HEK293 (cell line): ENCODE data around the gene LOXL4.

ENCODE experiments used
- HOXC10 ChIP-seq: sonication (generic); formaldehyde crosslinking; IDR thresholded peaks from 2 replicates; pipeline ENCODE4 v1.8.1; 2023; ENCODE audit warnings: mild to moderate bottlenecking, missing genetic modification reagents
- HOXD13 ChIP-seq: sonication (generic); formaldehyde crosslinking; IDR thresholded peaks from 2 replicates; pipeline ENCODE4 v1.8.0; 2022; ENCODE audit warnings: missing genetic modification reagents, borderline replicate concordance
- MYNN ChIP-seq: fragments of 450-650 bp; formaldehyde crosslinking; IDR thresholded peaks from 2 replicates; pipeline ENCODE4 v1.5.1; 2016; ENCODE audit warnings: missing biosample characterization, missing genetic modification characterization, borderline replicate concordance
- SALL2 ChIP-seq: fragments of 450-650 bp; formaldehyde crosslinking; IDR thresholded peaks from 2 replicates; pipeline ENCODE4 v1.5.0; 2017; ENCODE audit warnings: missing biosample characterization, mild to moderate bottlenecking, missing genetic modification characterization, borderline replicate concordance
- SCRT1 ChIP-seq: fragments of 450-650 bp; formaldehyde crosslinking; IDR thresholded peaks from 2 replicates; pipeline ENCODE4 v1.5.1; 2016; ENCODE audit warnings: missing biosample characterization, missing genetic modification characterization, borderline replicate concordance
- SETDB1 ChIP-seq: IDR thresholded peaks from one replicate; pipeline ENCODE4 v1.6.1; 2017; ENCODE audit warnings: mild to moderate bottlenecking, low read length, moderate library complexity, mixed read lengths; ENCODE audit not compliant: insufficient read length
- TCF7L2 ChIP-seq: IDR thresholded peaks from 2 replicates; pipeline ENCODE4 v1.6.1; 2011; ENCODE audit warnings: low read depth, mild to moderate bottlenecking, inconsistent platforms, low read length, moderate library complexity, borderline replicate concordance
- ZBTB48 ChIP-seq: fragments of 450-650 bp; formaldehyde crosslinking; IDR thresholded peaks from 2 replicates; pipeline ENCODE4 v1.5.1; 2016; ENCODE audit warnings: missing biosample characterization, missing genetic modification characterization
- ZFP69B ChIP-seq: fragments of 450-650 bp; formaldehyde crosslinking; IDR thresholded peaks from 2 replicates; pipeline ENCODE4 v1.5.1; 2016; ENCODE audit warnings: missing biosample characterization, missing genetic modification characterization
- ZNF121 ChIP-seq: fragments of 450-650 bp; formaldehyde crosslinking; IDR thresholded peaks from 2 replicates; pipeline ENCODE4 v1.5.1; 2016; ENCODE audit warnings: missing biosample characterization, missing genetic modification characterization
- ZNF157 ChIP-seq: fragments of 450-650 bp; formaldehyde crosslinking; IDR thresholded peaks from 2 replicates; pipeline ENCODE4 v1.5.1; 2016; ENCODE audit warnings: missing biosample characterization, missing genetic modification characterization
- ZNF175 ChIP-seq: fragments of 450-650 bp; formaldehyde crosslinking; IDR thresholded peaks from 2 replicates; pipeline ENCODE4 v1.5.1; 2016; ENCODE audit warnings: missing biosample characterization, missing genetic modification characterization
- ZNF324 ChIP-seq: fragments of 450-650 bp; formaldehyde crosslinking; IDR thresholded peaks from 2 replicates; pipeline ENCODE4 v1.5.1; 2016; ENCODE audit warnings: missing biosample characterization, missing genetic modification characterization
- ZNF404 ChIP-seq: fragments of 450-650 bp; formaldehyde crosslinking; IDR thresholded peaks from 2 replicates; pipeline ENCODE4 v1.5.1; 2017; ENCODE audit warnings: missing biosample characterization, missing genetic modification characterization
- ZNF433 ChIP-seq: fragments of 450-650 bp; formaldehyde crosslinking; IDR thresholded peaks from 2 replicates; pipeline ENCODE4 v1.5.1; 2016; ENCODE audit warnings: missing biosample characterization, missing genetic modification characterization, low read depth
- ZNF501 ChIP-seq: fragments of 450-650 bp; formaldehyde crosslinking; IDR thresholded peaks from 2 replicates; pipeline ENCODE4 v1.5.1; 2016; ENCODE audit warnings: missing biosample characterization, missing genetic modification characterization
- ZNF600 ChIP-seq: fragments of 450-650 bp; formaldehyde crosslinking; IDR thresholded peaks from 2 replicates; pipeline ENCODE4 v1.5.1; 2016; ENCODE audit warnings: missing biosample characterization, missing genetic modification characterization
- ZNF785 ChIP-seq: fragments of 450-650 bp; formaldehyde crosslinking; IDR thresholded peaks from 2 replicates; pipeline ENCODE4 v1.5.1; 2016; ENCODE audit warnings: missing biosample characterization, missing genetic modification characterization
- TF ChIP-seq, protein P1 (sequence below): fragments of 450-650 bp; formaldehyde crosslinking; IDR thresholded peaks from 2 replicates; pipeline ENCODE4 v1.5.1; 2016; ENCODE audit warnings: missing biosample characterization, missing genetic modification characterization
- TF ChIP-seq, protein P2 (sequence below): fragments of 450-650 bp; formaldehyde crosslinking; conservative IDR thresholded peaks from 2 replicates; pipeline ENCODE4 v1.5.1; 2016; ENCODE audit warnings: low read depth, missing biosample characterization, missing genetic modification characterization
- TF ChIP-seq, protein P3 (sequence below): fragments of 450-650 bp; formaldehyde crosslinking; IDR thresholded peaks from 2 replicates; pipeline ENCODE4 v1.5.1; 2016; ENCODE audit warnings: missing biosample characterization, missing genetic modification characterization
- TF ChIP-seq, protein P4 (sequence below): fragments of 450-650 bp; formaldehyde crosslinking; IDR thresholded peaks from 2 replicates; pipeline ENCODE4 v1.5.1; 2016; ENCODE audit warnings: missing biosample characterization, missing genetic modification characterization
- TF ChIP-seq, protein P5 (sequence below): fragments of 450-650 bp; formaldehyde crosslinking; IDR thresholded peaks from 2 replicates; pipeline ENCODE4 v1.5.1; 2017; ENCODE audit warnings: missing biosample characterization, missing genetic modification characterization
- TF ChIP-seq, protein P6 (sequence below): fragments of 450-650 bp; formaldehyde crosslinking; IDR thresholded peaks from 2 replicates; pipeline ENCODE4 v1.5.1; 2017; ENCODE audit warnings: missing biosample characterization, missing genetic modification characterization
- TF ChIP-seq, protein P7 (sequence below): fragments of 450-650 bp; formaldehyde crosslinking; IDR thresholded peaks from 2 replicates; pipeline ENCODE4 v1.5.1; 2016; ENCODE audit warnings: missing biosample characterization, missing genetic modification characterization

The LOXL4 gene

DNA sequence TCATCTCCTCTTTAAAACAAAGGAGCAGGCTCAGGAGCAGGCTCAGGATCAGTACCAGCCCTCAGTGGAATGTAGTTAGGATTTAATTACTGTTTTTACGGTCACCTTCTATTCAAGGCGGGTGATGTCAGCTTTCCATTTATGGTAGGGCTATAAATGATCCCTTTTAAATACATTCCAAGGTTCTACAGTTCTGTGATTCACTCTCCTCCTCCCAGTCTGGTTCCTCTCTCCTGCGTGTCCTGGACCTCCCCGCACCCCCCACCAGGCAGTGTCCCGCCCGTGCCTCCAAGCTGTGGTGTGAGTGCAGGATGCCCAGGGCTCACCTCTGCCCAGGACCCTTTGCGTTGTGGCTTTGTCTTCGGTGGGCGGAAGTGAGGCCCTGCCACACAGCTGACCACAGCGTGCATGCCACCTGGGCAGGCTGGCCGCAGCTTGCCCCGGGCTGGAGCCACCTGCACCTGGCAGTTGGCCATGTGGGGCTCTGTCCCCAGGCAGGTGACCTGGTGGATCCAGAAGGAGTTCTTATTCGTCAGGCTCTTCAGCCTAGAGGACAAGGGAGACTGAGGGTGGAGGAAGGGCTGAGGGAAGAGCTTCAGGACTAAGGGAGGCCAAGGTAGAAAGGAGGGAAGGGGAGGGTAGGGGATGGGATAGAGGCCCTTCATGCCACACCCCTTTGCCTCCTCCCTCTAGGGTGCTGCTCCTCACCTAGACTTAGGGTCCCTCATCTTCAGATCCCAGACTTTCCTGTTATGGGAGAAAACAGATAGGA is 9.1 kb downstream of the LOXL4 start (continued):
- TF ChIP-seq, protein P1, sequence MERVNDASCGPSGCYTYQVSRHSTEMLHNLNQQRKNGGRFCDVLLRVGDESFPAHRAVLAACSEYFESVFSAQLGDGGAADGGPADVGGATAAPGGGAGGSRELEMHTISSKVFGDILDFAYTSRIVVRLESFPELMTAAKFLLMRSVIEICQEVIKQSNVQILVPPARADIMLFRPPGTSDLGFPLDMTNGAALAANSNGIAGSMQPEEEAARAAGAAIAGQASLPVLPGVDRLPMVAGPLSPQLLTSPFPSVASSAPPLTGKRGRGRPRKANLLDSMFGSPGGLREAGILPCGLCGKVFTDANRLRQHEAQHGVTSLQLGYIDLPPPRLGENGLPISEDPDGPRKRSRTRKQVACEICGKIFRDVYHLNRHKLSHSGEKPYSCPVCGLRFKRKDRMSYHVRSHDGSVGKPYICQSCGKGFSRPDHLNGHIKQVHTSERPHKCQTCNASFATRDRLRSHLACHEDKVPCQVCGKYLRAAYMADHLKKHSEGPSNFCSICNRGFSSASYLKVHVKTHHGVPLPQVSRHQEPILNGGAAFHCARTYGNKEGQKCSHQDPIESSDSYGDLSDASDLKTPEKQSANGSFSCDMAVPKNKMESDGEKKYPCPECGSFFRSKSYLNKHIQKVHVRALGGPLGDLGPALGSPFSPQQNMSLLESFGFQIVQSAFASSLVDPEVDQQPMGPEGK (tag by site-specific recombination), result peak; percentile 39; the same call in 1 of the 2 replicates
- no peak for TF ChIP-seq ZNF121 (tag by site-specific recombination)
- TF ChIP-seq TCF7L2, result no peak
- peak; percentile 87 for TF ChIP-seq ZNF600 (tag by site-specific recombination)
- TF ChIP-seq ZNF501 (tag by site-specific recombination), result 0 out of 2 replicates have a peak, but pooled peaks have one; percentile 45
- TF ChIP-seq ZNF175 (tag by site-specific recombination), result no peak
- peak; percentile 42; the same call in 1 of the 2 replicates for TF ChIP-seq ZFP69B (tag by site-specific recombination)
- no peak for TF ChIP-seq ZNF404
- no peak for TF ChIP-seq HOXC10 (CRISPR knock-in tag)
- no peak for TF ChIP-seq HOXD13 (CRISPR knock-in tag)
- no peak for TF ChIP-seq ZNF785 (tag by site-specific recombination)
- TF ChIP-seq ZBTB48 (tag by site-specific recombination), result 0 out of 2 replicates have a peak, but pooled peaks have one; percentile 33
- no peak for TF ChIP-seq SCRT1 (tag by site-specific recombination)
- TF ChIP-seq ZNF433 (tag by site-specific recombination), result no peak
- TF ChIP-seq, protein P2, sequence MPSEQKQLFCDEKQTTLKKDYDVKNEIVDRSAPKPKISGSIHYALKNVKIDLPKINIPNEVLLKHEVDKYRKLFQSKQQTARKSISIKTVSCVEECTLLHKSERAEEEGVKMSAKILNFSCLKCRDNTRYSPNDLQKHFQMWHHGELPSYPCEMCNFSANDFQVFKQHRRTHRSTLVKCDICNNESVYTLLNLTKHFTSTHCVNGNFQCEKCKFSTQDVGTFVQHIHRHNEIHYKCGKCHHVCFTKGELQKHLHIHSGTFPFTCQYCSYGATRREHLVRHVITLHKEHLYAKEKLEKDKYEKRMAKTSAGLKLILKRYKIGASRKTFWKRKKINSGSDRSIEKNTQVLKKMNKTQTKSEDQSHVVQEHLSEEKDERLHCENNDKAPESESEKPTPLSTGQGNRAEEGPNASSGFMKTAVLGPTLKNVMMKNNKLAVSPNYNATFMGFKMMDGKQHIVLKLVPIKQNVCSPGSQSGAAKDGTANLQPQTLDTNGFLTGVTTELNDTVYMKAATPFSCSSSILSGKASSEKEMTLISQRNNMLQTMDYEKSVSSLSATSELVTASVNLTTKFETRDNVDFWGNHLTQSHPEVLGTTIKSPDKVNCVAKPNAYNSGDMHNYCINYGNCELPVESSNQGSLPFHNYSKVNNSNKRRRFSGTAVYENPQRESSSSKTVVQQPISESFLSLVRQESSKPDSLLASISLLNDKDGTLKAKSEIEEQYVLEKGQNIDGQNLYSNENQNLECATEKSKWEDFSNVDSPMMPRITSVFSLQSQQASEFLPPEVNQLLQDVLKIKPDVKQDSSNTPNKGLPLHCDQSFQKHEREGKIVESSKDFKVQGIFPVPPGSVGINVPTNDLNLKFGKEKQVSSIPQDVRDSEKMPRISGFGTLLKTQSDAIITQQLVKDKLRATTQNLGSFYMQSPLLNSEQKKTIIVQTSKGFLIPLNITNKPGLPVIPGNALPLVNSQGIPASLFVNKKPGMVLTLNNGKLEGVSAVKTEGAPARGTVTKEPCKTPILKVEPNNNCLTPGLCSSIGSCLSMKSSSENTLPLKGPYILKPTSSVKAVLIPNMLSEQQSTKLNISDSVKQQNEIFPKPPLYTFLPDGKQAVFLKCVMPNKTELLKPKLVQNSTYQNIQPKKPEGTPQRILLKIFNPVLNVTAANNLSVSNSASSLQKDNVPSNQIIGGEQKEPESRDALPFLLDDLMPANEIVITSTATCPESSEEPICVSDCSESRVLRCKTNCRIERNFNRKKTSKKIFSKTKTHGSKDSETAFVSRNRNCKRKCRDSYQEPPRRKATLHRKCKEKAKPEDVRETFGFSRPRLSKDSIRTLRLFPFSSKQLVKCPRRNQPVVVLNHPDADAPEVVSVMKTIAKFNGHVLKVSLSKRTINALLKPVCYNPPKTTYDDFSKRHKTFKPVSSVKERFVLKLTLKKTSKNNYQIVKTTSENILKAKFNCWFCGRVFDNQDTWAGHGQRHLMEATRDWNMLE (tag by site-specific recombination), result no peak
- no peak for TF ChIP-seq ZNF324
- TF ChIP-seq, protein P3, sequence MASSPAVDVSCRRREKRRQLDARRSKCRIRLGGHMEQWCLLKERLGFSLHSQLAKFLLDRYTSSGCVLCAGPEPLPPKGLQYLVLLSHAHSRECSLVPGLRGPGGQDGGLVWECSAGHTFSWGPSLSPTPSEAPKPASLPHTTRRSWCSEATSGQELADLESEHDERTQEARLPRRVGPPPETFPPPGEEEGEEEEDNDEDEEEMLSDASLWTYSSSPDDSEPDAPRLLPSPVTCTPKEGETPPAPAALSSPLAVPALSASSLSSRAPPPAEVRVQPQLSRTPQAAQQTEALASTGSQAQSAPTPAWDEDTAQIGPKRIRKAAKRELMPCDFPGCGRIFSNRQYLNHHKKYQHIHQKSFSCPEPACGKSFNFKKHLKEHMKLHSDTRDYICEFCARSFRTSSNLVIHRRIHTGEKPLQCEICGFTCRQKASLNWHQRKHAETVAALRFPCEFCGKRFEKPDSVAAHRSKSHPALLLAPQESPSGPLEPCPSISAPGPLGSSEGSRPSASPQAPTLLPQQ (tag by site-specific recombination), result 0 out of 2 replicates have a peak, but pooled peaks have one; percentile 66
- TF ChIP-seq MYNN (tag by site-specific recombination), result no peak
- TF ChIP-seq SALL2 (tag by site-specific recombination), result no peak
- TF ChIP-seq, protein P4, sequence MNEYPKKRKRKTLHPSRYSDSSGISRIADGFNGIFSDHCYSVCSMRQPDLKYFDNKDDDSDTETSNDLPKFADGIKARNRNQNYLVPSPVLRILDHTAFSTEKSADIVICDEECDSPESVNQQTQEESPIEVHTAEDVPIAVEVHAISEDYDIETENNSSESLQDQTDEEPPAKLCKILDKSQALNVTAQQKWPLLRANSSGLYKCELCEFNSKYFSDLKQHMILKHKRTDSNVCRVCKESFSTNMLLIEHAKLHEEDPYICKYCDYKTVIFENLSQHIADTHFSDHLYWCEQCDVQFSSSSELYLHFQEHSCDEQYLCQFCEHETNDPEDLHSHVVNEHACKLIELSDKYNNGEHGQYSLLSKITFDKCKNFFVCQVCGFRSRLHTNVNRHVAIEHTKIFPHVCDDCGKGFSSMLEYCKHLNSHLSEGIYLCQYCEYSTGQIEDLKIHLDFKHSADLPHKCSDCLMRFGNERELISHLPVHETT (tag by site-specific recombination), result peak; percentile 56; the same call in 1 of the 2 replicates
- TF ChIP-seq, protein P5, sequence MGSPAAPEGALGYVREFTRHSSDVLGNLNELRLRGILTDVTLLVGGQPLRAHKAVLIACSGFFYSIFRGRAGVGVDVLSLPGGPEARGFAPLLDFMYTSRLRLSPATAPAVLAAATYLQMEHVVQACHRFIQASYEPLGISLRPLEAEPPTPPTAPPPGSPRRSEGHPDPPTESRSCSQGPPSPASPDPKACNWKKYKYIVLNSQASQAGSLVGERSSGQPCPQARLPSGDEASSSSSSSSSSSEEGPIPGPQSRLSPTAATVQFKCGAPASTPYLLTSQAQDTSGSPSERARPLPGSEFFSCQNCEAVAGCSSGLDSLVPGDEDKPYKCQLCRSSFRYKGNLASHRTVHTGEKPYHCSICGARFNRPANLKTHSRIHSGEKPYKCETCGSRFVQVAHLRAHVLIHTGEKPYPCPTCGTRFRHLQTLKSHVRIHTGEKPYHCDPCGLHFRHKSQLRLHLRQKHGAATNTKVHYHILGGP (tag by site-specific recombination), result no peak
- TF ChIP-seq, protein P6, sequence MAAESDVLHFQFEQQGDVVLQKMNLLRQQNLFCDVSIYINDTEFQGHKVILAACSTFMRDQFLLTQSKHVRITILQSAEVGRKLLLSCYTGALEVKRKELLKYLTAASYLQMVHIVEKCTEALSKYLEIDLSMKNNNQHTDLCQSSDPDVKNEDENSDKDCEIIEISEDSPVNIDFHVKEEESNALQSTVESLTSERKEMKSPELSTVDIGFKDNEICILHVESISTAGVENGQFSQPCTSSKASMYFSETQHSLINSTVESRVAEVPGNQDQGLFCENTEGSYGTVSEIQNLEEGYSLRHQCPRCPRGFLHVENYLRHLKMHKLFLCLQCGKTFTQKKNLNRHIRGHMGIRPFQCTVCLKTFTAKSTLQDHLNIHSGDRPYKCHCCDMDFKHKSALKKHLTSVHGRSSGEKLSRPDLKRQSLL, result no peak
- peak; percentile 17 for TF ChIP-seq SETDB1
- TF ChIP-seq ZNF157, result no peak
- TF ChIP-seq, protein P7, sequence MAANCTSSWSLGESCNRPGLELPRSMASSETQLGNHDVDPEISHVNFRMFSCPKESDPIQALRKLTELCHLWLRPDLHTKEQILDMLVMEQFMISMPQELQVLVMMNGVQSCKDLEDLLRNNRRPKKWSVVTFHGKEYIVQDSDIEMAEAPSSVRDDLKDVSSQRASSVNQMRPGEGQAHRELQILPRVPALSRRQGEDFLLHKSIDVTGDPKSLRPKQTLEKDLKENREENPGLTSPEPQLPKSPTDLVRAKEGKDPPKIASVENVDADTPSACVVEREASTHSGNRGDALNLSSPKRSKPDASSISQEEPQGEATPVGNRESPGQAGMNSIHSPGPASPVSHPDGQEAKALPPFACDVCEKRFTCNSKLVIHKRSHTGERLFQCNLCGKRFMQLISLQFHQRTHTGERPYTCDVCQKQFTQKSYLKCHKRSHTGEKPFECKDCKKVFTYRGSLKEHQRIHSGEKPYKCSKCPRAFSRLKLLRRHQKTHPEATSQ (tag by site-specific recombination), result no peak
